ENCODE measurements around the gene LMAN1L. TPM values are rescaled to one million over a fixed set of nuclear protein-coding genes. Genes with fewer than 3 reads are reported as not detected.
A peak's percentile ranks its signal among the peaks of the same experiment; 100 is the strongest.

LMAN1L gene
- total RNA-seq, 1 donor from 2014 or later, result not detected

DNA sequence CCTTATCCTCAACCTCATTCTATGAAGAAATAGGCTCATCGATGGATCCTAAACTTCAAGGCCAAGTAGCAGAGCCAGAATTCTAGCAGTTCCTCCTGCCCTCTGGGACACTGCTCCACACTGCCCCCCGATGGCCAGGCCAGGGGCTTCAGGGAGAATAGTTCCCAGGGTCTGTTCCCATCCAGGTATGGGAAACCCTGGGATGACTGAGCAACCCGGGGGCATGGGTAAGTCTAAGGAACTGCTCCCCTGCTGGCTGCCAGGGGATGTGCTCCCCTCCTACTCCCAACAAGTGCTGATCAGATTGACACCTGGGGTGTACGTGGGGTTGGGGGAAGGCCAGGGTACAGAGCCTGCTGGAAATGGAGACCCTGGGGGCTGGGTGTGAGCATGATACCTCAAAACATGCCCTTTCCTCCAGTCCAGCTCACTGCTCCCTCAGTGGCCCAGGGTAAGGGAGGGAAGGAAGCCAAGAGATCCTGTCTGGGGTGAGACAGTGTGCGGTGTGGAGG is 22.7 kb downstream of the LMAN1L start:
- Mint-ChIP-seq H3K4me3 (ENCODE audit: unreplicated experiment) (no peak overlapping the region), H3K27me3 (ENCODE audit: unreplicated experiment) (no peaks in the 10 kb centered on the region), H3K27ac (ENCODE audit: unreplicated experiment) (no peak overlapping the region), H3K36me3 (ENCODE audit: unreplicated experiment) (peaks cover 4% of the 10 kb centered on the region), H3K4me1 (ENCODE audit: unreplicated experiment) (no peaks in the 10 kb centered on the region), H3K9me3 (ENCODE audit: unreplicated experiment) (no peaks in the 10 kb centered on the region)
- no peak for DNase-seq (ENCODE audit: extremely low spot score, unreplicated experiment)
- TF ChIP-seq, protein P1, sequence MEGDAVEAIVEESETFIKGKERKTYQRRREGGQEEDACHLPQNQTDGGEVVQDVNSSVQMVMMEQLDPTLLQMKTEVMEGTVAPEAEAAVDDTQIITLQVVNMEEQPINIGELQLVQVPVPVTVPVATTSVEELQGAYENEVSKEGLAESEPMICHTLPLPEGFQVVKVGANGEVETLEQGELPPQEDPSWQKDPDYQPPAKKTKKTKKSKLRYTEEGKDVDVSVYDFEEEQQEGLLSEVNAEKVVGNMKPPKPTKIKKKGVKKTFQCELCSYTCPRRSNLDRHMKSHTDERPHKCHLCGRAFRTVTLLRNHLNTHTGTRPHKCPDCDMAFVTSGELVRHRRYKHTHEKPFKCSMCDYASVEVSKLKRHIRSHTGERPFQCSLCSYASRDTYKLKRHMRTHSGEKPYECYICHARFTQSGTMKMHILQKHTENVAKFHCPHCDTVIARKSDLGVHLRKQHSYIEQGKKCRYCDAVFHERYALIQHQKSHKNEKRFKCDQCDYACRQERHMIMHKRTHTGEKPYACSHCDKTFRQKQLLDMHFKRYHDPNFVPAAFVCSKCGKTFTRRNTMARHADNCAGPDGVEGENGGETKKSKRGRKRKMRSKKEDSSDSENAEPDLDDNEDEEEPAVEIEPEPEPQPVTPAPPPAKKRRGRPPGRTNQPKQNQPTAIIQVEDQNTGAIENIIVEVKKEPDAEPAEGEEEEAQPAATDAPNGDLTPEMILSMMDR (IDR thresholded peaks at IDR 0.05), result peak; percentile 71

DNA sequence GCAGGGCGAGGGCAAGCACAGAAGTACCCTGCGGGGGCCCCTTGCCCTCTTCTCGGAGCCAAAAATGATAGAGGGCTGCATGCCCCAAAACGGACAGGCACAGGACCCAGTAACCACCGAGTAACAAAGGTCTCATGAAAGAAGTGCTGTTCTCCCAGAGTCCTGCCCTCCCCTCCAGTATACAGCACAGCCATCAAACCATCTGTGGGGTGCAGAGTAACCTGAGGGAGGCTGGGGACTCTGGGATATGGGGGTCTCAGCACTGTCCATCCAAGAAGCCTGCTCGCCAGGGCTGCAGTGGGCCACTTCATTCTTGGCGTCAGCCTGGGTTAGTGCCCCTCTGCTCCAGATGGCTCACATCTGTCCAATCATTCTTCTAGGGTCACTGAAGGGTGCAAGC is 24.2 kb downstream of the LMAN1L start:
- peaks cover 9% of the 10 kb centered on the region for H3K4me1 Mint-ChIP-seq (ENCODE audit: unreplicated experiment)
- DNase-seq (ENCODE audit: extremely low spot score, unreplicated experiment), result no peak
- H3K27ac Mint-ChIP-seq (ENCODE audit: unreplicated experiment), result no peak overlapping the region
- no peak overlapping the region for H3K4me3 Mint-ChIP-seq (ENCODE audit: unreplicated experiment)
- no peaks in the 10 kb centered on the region for H3K27me3 Mint-ChIP-seq (ENCODE audit: unreplicated experiment)
- TF ChIP-seq, protein P1 (IDR thresholded peaks at IDR 0.05), result no peak
- peaks cover 4% of the 10 kb centered on the region for H3K36me3 Mint-ChIP-seq (ENCODE audit: unreplicated experiment)
- H3K9me3 Mint-ChIP-seq (ENCODE audit: unreplicated experiment), result no peaks in the 10 kb centered on the region

DNA sequence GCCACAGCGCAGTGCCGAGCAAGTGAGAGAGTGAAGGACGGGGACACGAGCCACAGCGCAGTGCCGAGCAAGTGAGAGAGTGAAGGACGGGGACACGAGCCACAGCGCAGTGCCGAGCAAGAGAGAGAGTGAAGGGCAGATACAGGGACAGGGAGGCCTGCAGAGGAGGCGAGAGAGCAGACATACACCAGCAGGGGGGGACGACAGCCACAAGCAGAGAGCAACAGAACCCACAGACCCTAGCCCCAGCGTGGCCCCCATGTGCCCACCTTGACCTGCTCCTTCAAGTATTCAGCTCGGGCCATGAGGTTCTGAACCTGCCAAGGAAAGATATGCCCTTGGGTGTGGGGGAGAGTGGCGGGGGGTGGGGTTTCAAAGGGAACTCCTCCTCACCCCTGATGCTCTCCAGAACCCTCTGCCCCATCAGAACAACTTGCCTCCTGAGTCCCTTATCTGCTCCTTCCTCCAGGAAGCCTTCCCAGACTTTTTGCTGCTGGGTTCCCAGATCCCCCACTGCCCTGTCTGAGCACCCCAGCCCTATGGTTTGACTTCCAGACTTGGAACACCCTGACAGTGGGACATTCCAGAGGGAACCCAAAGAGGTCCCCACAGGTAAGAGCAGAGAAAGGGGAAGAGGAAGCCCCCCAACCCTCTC is 25.0 kb downstream of the LMAN1L start:
- DNase-seq (ENCODE audit: extremely low spot score, unreplicated experiment), result no peak
- H3K4me3 Mint-ChIP-seq (ENCODE audit: unreplicated experiment), result no peak overlapping the region
- H3K36me3 Mint-ChIP-seq (ENCODE audit: unreplicated experiment), result peaks cover 4% of the 10 kb centered on the region
- no peak overlapping the region for H3K27ac Mint-ChIP-seq (ENCODE audit: unreplicated experiment)
- H3K27me3 Mint-ChIP-seq (ENCODE audit: unreplicated experiment), result no peaks in the 10 kb centered on the region
- peaks cover 14% of the 10 kb centered on the region for H3K4me1 Mint-ChIP-seq (ENCODE audit: unreplicated experiment)
- H3K9me3 Mint-ChIP-seq (ENCODE audit: unreplicated experiment), result no peaks in the 10 kb centered on the region
- TF ChIP-seq, protein P1 (IDR thresholded peaks at IDR 0.05), result no peak

- no peak overlapping the region for H3K4me3 Mint-ChIP-seq (ENCODE audit: unreplicated experiment)
- TF ChIP-seq, protein P1 (IDR thresholded peaks at IDR 0.05), result no peak
- no peaks in the 10 kb centered on the region for H3K9me3 Mint-ChIP-seq (ENCODE audit: unreplicated experiment)
- peaks cover 4% of the 10 kb centered on the region for H3K36me3 Mint-ChIP-seq (ENCODE audit: unreplicated experiment)
- H3K27ac Mint-ChIP-seq (ENCODE audit: unreplicated experiment), result no peak overlapping the region
- DNase-seq (ENCODE audit: extremely low spot score, unreplicated experiment), result no peak
- H3K27me3 Mint-ChIP-seq (ENCODE audit: unreplicated experiment), result no peaks in the 10 kb centered on the region
- peaks cover 15% of the 10 kb centered on the region for H3K4me1 Mint-ChIP-seq (ENCODE audit: unreplicated experiment)
Observed at GRCh38 chr15:74838137-74838516, 25.5 kb downstream of the LMAN1L start.

DNA sequence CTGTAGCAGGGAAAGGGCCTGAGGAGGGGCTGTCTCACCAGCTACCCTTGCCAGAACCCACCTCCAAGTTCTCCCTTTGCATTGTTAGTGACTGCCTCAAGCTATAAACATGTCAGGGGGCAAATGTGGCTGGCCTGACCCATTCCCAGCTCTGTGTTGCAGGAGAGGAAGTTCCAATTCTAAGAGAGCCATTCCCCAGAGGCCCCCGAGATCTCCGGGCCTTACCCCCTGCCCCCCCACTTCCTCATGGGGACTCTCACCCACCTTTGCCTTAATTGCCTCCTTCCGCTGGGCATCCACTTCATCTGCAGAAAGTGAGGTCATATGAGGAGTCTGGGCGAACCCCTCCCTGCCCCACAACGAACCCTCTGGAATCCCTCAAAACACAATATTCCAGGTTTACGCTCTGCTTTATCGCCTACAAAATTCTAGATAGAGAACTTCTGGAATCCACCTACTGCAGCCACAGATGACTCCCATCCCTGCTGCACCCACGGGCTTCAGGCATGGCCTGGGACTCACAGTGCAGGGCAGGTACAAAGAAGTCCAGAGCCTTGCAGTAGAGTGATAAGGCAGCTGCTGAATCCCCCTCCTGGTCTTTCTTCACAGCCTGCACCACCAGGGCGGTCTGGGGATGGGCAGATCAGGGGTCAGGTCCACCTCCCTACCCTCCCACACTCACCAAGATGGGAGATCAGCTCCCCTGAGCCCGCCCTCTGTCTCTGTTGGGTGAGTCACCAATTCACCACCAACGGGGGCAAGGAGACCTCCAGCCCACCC is 26.3 kb downstream of the LMAN1L start:
- peaks cover 20% of the 10 kb centered on the region for H3K4me1 Mint-ChIP-seq (ENCODE audit: unreplicated experiment)
- no peaks in the 10 kb centered on the region for H3K9me3 Mint-ChIP-seq (ENCODE audit: unreplicated experiment)
- no peak overlapping the region for H3K4me3 Mint-ChIP-seq (ENCODE audit: unreplicated experiment)
- DNase-seq (ENCODE audit: extremely low spot score, unreplicated experiment), result no peak
- no peak overlapping the region for H3K27ac Mint-ChIP-seq (ENCODE audit: unreplicated experiment)
- H3K27me3 Mint-ChIP-seq (ENCODE audit: unreplicated experiment), result no peaks in the 10 kb centered on the region
- peaks cover 4% of the 10 kb centered on the region for H3K36me3 Mint-ChIP-seq (ENCODE audit: unreplicated experiment)
- TF ChIP-seq, protein P1 (IDR thresholded peaks at IDR 0.05), result no peak
